Panc1 (cell line): ENCODE measurements around the gene N4BP2L2. TPM values are rescaled to one million over a fixed set of nuclear protein-coding genes. Genes with fewer than 3 reads are reported as not detected.

Experiments
- ATAC-seq: fragments of 200-7000 bp; cut with Tn5 transposase; 2 replicates; pipeline ENCODE4 v1.9.1; 2020; ENCODE audit warnings: mild to moderate bottlenecking, moderate library complexity
- BruUV-seq: library from RNA; stranded (reverse); fragments of 400-500 nt; replicated peaks from 2 replicates; lab custom pipeline; 2021; lab: Mats Ljungman, UMichigan
- CTCF ChIA-PET: fragments of 300-600 bp; sonication (Branson Sonifier 250); formaldehyde crosslinking; loops from one replicate; lab custom pipeline; 2022; ENCODE audit warnings: antibody characterized with exemption; lab: Charles Lee
- POLR2A ChIA-PET: fragments of 300-600 bp; sonication (Branson Sonifier 250); formaldehyde crosslinking; loops from one replicate; lab custom pipeline; 2022; ENCODE audit warnings: antibody characterized with exemption; lab: Charles Lee
- DNase-seq: peaks from one replicate; pipeline ENCODE4 v3.0.0-alpha.2; 2010; ENCODE audit warnings: low read depth, low spot score
- H3K27ac ChIP-seq: 2 replicates; pipeline ENCODE4 v1.5.1; 2011; ENCODE audit warnings: mild to moderate bottlenecking, low read length, inconsistent platforms
- H3K27me3 ChIP-seq: fragments of 200-500 bp; sonication (Bioruptor generic); 2 replicates; pipeline ENCODE4 v1.6.0; 2014; ENCODE audit warnings: low read length, inconsistent platforms; ENCODE audit not compliant: control insufficient read depth, insufficient read depth
- H3K36me3 ChIP-seq: fragments of 200-500 bp; sonication (Bioruptor generic); 2 replicates; pipeline ENCODE4 v1.5.1; 2014; ENCODE audit warnings: inconsistent platforms, mild to moderate bottlenecking, low read length, moderate library complexity; ENCODE audit not compliant: control insufficient read depth, insufficient read depth
- H3K4me1 ChIP-seq: 2 replicates; pipeline ENCODE4 v1.5.1; 2011; ENCODE audit warnings: inconsistent platforms, mild to moderate bottlenecking, low read length, moderate library complexity; ENCODE audit not compliant: control insufficient read depth, insufficient read depth
- H3K4me3 ChIP-seq, 2 experiments: 2 replicates each; pipeline ENCODE4 v1.5.1; 2011 to 2012; ENCODE audit warnings: low read depth in 2 of 2, low read length in 2 of 2, mild to moderate bottlenecking in 2 of 2, inconsistent platforms in 1 of 2, moderate library complexity in 1 of 2
- H3K9me3 ChIP-seq: fragments of 200-500 bp; sonication (Bioruptor generic); 2 replicates; pipeline ENCODE4 v1.5.1; 2014; ENCODE audit warnings: low read depth, mild to moderate bottlenecking, inconsistent platforms, low read length, moderate library complexity; ENCODE audit not compliant: control insufficient read depth, insufficient read depth
- POLR2AphosphoS5 ChIP-seq: IDR thresholded peaks from 2 replicates; pipeline ENCODE4 v1.6.1; 2012; ENCODE audit warnings: mild to moderate bottlenecking, low read depth, low read length, moderate library complexity
- SIN3A ChIP-seq: IDR thresholded peaks from 2 replicates; pipeline ENCODE4 v1.6.1; 2012; ENCODE audit warnings: low read depth, mild to moderate bottlenecking, low read length, moderate library complexity, borderline replicate concordance; ENCODE audit not compliant: insufficient read depth
- TCF7L2 ChIP-seq: IDR thresholded peaks from 2 replicates; pipeline ENCODE4 v1.6.1; 2011; ENCODE audit warnings: mild to moderate bottlenecking, low read depth, low read length, inconsistent platforms
- in situ Hi-C: cut with HindIII; loops from 2 replicates; pipeline ENCODE4 v1.10.0; 2016; ENCODE audit warnings: low sequenced_read_pairs, low pct_unique_long_range_greater_than_20kb
- intact Hi-C: fragments of 100-400 bp; cut with micrococcal nuclease; formaldehyde crosslinking; loops from one replicate; pipeline ENCODE4 v1.10.0; 2022; ENCODE audit not compliant: unreplicated experiment
- total RNA-seq: library from RNA; stranded (reverse); gene quantifications from one replicate; pipeline ENCODE4 v1.2.1, GENCODE V29; 2021; ENCODE audit not compliant: unreplicated experiment
- TF ChIP-seq, protein P1 (sequence below): fragments of 450-650 bp; IDR thresholded peaks from 2 replicates; pipeline ENCODE4 v1.5.1; 2017; ENCODE audit warnings: mild to moderate bottlenecking
- TF ChIP-seq, protein P2 (sequence below), 2 experiments: IDR thresholded peaks; 2 replicates each; pipeline ENCODE4 v1.6.1; 2011 to 2012; ENCODE audit warnings: low read depth in 2 of 2, control low read depth in 1 of 2, low read length in 1 of 2, mild to moderate bottlenecking in 1 of 2, moderate library complexity in 1 of 2; ENCODE audit not compliant: insufficient read depth in 1 of 2

N4BP2L2 gene
- total RNA-seq, 1 experiment from 2014 or later: 43.8 TPM

DNA sequence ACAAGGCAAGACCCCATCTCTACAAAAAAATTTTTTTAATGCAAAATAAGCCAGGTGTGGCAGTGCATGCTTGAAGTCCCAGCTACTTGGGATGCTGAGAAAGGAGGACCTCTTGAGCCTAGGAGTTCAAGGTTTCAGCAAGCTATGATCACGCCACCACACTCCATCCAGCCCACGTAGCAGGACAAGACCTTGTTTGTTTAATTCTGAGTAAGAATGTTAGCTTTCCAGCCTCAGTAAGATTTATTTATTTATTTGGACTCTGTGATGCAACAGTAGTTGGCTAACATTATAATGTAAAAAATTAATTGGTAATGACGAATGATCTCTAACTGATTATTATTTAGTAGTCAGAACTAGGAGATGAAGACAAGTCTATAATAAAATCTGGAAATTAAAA is 23.3 kb downstream of the N4BP2L2 start:
- Histone ChIP-seq H3K27me3 (no peaks in the 10 kb centered on the region), H3K9me3 (no peaks in the 10 kb centered on the region), H3K4me3 (no peak overlapping the region), H3K36me3 (peaks cover 20% of the 10 kb centered on the region), H3K27ac (no peak overlapping the region), H3K4me1 (no peaks in the 10 kb centered on the region)
- DNase-seq (no peak), ATAC-seq (no peak)
- POLR2A ChIA-PET: no interaction called here
- no TSS peak for BruUV-seq
- CTCF ChIA-PET: no interaction called here
- TF ChIP-seq POLR2AphosphoS5: no peak
- TF ChIP-seq TCF7L2: no peak
- TF ChIP-seq, protein P1, sequence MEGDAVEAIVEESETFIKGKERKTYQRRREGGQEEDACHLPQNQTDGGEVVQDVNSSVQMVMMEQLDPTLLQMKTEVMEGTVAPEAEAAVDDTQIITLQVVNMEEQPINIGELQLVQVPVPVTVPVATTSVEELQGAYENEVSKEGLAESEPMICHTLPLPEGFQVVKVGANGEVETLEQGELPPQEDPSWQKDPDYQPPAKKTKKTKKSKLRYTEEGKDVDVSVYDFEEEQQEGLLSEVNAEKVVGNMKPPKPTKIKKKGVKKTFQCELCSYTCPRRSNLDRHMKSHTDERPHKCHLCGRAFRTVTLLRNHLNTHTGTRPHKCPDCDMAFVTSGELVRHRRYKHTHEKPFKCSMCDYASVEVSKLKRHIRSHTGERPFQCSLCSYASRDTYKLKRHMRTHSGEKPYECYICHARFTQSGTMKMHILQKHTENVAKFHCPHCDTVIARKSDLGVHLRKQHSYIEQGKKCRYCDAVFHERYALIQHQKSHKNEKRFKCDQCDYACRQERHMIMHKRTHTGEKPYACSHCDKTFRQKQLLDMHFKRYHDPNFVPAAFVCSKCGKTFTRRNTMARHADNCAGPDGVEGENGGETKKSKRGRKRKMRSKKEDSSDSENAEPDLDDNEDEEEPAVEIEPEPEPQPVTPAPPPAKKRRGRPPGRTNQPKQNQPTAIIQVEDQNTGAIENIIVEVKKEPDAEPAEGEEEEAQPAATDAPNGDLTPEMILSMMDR: no peak
- TF ChIP-seq, protein P2, sequence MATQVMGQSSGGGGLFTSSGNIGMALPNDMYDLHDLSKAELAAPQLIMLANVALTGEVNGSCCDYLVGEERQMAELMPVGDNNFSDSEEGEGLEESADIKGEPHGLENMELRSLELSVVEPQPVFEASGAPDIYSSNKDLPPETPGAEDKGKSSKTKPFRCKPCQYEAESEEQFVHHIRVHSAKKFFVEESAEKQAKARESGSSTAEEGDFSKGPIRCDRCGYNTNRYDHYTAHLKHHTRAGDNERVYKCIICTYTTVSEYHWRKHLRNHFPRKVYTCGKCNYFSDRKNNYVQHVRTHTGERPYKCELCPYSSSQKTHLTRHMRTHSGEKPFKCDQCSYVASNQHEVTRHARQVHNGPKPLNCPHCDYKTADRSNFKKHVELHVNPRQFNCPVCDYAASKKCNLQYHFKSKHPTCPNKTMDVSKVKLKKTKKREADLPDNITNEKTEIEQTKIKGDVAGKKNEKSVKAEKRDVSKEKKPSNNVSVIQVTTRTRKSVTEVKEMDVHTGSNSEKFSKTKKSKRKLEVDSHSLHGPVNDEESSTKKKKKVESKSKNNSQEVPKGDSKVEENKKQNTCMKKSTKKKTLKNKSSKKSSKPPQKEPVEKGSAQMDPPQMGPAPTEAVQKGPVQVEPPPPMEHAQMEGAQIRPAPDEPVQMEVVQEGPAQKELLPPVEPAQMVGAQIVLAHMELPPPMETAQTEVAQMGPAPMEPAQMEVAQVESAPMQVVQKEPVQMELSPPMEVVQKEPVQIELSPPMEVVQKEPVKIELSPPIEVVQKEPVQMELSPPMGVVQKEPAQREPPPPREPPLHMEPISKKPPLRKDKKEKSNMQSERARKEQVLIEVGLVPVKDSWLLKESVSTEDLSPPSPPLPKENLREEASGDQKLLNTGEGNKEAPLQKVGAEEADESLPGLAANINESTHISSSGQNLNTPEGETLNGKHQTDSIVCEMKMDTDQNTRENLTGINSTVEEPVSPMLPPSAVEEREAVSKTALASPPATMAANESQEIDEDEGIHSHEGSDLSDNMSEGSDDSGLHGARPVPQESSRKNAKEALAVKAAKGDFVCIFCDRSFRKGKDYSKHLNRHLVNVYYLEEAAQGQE (IDR thresholded peaks at IDR 0.05; ENCODE audit: insufficient read depth in 1 of 2, low read depth in 2 of 2, low read length in 1 of 2): no peak
- no peak for TF ChIP-seq SIN3A
- intact Hi-C loops: no loop called here
- in situ Hi-C loops: no loop called here

DNA sequence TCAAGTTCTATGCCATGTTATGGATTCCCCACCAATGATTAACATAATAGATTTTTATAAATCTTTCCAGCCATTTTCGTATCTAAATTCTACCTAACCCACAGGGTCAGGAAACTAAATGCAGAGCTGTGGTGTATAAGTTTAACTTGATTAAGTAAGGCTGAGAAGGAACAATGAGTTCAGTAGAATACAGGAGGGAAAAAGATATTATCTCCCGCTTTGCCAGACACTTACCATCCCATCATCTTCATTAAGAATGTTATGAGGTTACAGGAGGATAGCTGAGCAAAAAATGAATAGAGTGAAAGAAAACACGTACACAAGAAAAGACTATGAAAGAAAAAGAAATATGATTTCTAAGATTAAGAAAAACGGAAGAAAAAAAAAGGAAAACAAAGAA is 27.1 kb downstream of the N4BP2L2 start:
- H3K27me3 ChIP-seq: no peaks in the 10 kb centered on the region
- no peak overlapping the region for H3K4me3 ChIP-seq
- no peak for ATAC-seq
- H3K9me3 ChIP-seq: no peaks in the 10 kb centered on the region
- no peak overlapping the region for H3K27ac ChIP-seq
- ChIA-PET CTCF (interaction anchor here (0.6 kb wide), 1 partner anchor 71 kb away, joined by 3 read pairs; no protein-coding TSS in a partner anchor), POLR2A (no interaction called here)
- intact Hi-C loops: no loop called here
- TF ChIP-seq, protein P2 (IDR thresholded peaks at IDR 0.05; ENCODE audit: insufficient read depth in 1 of 2, low read depth in 2 of 2, low read length in 1 of 2): no peak
- TF ChIP-seq TCF7L2 (no peak), SIN3A (no peak)
- TF ChIP-seq, protein P1: no peak
- BruUV-seq: no TSS peak
- H3K36me3 ChIP-seq: peaks cover 7% of the 10 kb centered on the region
- DNase-seq: no peak
- no peaks in the 10 kb centered on the region for H3K4me1 ChIP-seq
- in situ Hi-C loops: no loop called here
